CD4-positive, alpha-beta T cell treated with Interleukin-1 beta for 1 hour (primary cell): ENCODE measurements around the gene SLC9A4.
"Not testable (repeated sequence)": the region's sequence is repeated elsewhere in the genome, so short reads cannot be mapped to it uniquely, and the experiment has no call there.

Experiments
- DNase-seq, 2 donors: peaks; one replicate each; pipeline ENCODE4 v3.0.0-alpha.2; 2020 to 2022

Gene SLC9A4

DNA sequence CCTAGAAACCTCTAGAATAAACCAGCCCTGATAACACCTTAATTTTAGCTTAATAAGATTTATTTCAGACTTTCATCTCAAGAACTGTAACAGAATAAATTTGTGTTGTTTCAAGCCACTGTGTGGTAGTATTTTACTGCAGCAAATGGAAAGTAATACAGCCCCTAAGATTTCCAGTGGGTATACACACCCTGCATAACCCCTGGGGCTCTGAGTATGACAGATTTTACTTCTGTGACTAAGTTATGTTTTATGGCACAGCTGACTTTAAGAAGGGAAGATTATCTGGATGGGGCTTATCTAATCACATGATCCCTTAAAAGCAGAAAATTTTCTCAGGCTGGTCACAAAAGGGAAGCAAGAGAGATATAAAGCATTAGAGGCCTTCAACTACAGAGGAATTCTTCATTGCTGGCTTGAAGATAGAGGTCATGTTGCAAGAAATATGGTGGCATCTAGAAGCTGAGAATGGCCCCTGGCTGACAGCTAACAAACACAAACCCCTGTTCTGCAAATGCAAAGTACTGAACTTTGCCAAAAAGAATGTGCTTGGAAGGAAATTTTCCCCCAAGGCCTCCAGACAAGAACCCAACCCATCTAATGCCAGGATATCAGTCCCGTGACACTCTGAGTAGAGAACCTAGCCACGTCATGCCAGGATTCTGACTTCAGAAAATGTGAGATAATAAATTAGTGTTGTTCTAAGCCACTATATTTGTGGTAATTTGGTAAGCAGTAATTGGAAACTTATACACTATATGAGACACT is 78.5 kb downstream of the SLC9A4 start:
- DNase-seq: no peak

DNA sequence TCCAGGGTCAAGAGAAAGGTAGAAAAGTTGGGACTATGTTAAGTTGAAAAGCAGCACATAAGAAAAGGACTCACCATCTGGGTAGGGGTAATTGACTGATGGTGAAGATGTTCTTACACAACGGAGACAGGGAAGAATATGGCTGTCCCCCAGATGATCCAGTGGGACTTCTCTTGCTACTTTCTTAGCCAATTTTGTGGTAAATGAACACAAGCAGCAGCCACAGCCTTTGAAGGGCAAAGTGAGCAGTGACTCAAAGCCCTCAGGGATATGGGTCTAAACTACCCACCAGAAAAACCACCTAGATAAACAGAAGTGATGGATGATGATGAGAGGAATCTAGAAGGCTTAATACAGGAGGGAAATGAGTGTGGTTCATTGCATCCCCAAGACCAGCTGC is 80.6 kb downstream of the SLC9A4 start:
- no peak for DNase-seq

DNA sequence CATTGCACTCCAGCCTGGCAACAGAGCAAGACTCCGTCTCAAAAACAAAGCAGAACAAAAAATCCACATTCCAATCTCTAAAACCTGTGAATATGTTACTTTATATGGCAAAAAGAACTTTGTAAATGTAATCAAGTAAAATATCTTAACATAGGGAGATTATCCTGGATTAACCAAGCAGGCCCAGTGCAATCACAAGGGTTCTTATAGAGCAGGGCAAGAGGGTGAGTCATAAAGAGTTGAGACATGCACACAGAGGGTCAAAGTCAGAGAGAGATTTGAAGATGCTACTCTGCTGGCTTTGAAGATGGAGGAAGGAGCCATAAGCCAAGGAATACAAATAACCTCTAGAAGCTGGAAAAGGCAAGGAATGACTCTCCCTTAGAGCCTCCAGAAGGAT is 85.4 kb downstream of the SLC9A4 start:
- DNase-seq: no peak

DNA sequence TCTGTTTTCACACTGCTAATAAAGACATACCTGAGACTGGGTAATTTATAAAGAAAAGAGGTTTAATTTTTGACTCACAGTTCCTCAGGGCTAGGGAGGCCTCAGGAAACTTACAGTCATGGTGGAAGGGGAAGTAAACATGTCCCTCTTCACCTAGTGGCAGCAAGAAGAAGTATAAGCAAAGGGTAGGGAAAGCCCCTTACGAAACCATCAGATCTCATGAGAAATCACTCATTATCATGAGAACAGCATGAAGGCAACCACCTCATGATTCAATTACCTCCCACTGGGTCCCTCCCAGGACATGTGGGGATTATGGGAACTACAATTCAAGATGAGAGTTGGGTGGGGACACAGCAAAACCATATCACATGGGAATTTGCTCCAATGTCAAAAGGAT is 89.5 kb downstream of the SLC9A4 start:
- DNase-seq: not testable (repeated sequence)

DNA sequence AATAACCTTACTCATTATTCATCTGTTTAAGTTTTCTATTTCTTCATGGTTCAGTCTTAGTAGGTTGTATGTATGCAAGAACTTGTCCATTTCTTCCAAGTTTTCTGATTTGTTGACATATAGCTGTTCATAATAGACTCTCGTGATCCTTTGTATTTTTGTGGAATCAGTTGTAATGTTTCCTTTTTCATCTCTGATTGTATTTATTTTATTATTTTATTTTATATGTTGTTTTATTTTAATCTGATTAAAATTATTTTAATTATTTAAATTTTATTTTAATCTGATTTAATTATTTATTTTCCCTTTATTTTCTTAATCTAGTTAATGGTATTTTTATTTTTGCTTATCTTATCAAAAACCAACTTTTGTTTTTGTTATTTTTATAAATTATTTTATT is 102.9 kb downstream of the SLC9A4 start:
- DNase-seq: no peak

DNA sequence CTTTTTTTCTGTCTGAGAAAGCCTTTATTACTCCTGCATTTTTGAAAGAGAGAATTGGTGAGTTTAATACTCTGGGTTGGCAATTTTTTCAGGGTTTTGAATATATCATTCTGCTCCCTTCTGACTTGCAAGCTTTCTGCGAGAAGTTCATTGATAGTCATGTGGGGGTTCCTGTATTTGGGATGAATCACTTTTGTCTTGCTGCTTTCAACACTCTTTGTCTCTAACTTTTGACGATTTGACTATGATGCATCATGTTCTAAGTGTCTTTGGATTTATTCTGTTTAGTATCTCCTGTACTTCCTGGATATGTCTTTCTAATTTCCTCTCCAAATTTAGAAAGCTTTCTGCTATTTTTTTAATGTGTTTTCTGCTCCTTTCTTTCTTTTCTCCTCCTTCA is 105.3 kb downstream of the SLC9A4 start:
- DNase-seq: no peak

DNA sequence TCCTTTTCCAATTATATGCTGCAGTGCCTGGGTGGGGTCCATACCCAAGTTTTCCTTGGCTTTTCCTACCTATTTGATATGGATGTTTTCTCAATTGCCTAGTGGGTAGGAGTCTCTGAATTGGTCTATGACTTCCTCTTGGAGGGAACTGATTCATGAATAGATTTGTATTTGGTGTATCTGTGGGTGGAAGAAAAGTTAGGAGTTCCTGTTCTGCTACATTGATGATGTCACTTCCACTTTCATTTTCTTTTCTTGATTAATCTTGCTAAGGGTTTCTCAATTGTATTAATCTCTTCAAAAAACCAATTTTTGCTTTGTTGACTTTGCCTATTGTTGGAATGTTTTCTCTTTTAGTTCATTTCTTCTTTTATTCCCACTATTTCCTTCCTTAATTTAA is 108.9 kb downstream of the SLC9A4 start:
- no peak for DNase-seq

DNA sequence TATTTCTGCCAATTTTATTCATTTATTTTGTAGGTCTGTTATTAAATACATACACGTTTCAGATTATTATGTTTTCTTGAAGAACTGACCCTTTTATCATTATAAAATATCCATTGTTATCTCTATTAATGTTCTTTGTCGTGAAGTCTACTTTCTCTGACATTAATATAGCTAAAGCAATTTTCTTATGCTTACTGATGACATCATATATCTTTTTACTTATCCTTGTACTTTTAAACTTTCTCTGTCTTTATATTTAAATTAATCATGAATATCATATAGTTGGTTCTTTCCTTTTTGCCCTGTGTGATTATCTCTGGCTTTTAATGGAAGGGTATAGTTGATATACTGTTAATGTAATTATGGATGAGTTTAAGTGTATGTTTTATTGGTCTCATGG is 109.8 kb downstream of the SLC9A4 start:
- no peak for DNase-seq
